HepG2 (cell line): ENCODE results near the gene CHD9. TPM values are rescaled to one million over a fixed set of nuclear protein-coding genes. Genes with fewer than 3 reads are reported as not detected.

Experiments
- DZIP1 ChIP-seq: sonication (generic); formaldehyde crosslinking; IDR thresholded peaks from 2 replicates; pipeline ENCODE4 v1.5.0; 2020; ENCODE audit warnings: mild to moderate bottlenecking, missing genetic modification reagents
- JUN ChIP-seq: sonication (generic); formaldehyde crosslinking; IDR thresholded peaks from 2 replicates; pipeline ENCODE4 v1.4.0; 2020; ENCODE audit warnings: mild to moderate bottlenecking, missing genetic modification reagents
- SIN3A ChIP-seq: IDR thresholded peaks from 2 replicates; pipeline ENCODE4 v1.6.1; 2011; ENCODE audit warnings: low read depth, mild to moderate bottlenecking, control low read depth, low read length, borderline replicate concordance
- SP4 ChIP-seq: sonication (generic); formaldehyde crosslinking; IDR thresholded peaks from 2 replicates; pipeline ENCODE4 v1.8.1; 2023; ENCODE audit warnings: mild to moderate bottlenecking, missing genetic modification reagents
- TOPORS ChIP-seq: sonication (generic); formaldehyde crosslinking; IDR thresholded peaks from 2 replicates; pipeline ENCODE4 v1.8.0; 2023; ENCODE audit warnings: mild to moderate bottlenecking, missing genetic modification reagents
- ZBTB40 ChIP-seq, 2 experiments: fragments of 450-650 bp in 1 of 2; sonication (generic) in 1 of 2; formaldehyde crosslinking in 1 of 2; IDR thresholded peaks; 2 replicates each; pipeline versions ENCODE4 v1.6.1 to v1.8.0; 2016 to 2022; ENCODE audit warnings: antibody characterized with exemption in 1 of 2, mild to moderate bottlenecking in 1 of 2, missing genetic modification reagents in 1 of 2
- ZNF24 ChIP-seq: fragments of 450-650 bp; IDR thresholded peaks from 2 replicates; pipeline ENCODE4 v1.6.1; 2017; ENCODE audit warnings: antibody characterized with exemption, mild to moderate bottlenecking
- ZNF441 ChIP-seq: sonication (generic); formaldehyde crosslinking; IDR thresholded peaks from 2 replicates; pipeline ENCODE4 v1.7.0; 2021; ENCODE audit warnings: missing genetic modification reagents, borderline replicate concordance
- polyA plus RNA-seq, 8 experiments: library from polyadenylated mRNA; depleted of rRNA in 3 of 8; stranded (reverse) in 7 of 8; unstranded in 1 of 8; fragments of >200 nt; fragmentation: Illumina TruSeq in 4 of 8; extraction: Trizol in 4 of 8; gene quantifications; 2 replicates each; pipeline versions ENCODE4 v1.2.1 to v1.2.3, GENCODE V29; 2011 to 2016; ENCODE audit warnings: low read depth in 4 of 8, missing spikeins in 1 of 8, mixed read lengths in 1 of 8; ENCODE audit not compliant: insufficient read depth in 1 of 8
- total RNA-seq, 5 experiments: library from RNA; depleted of rRNA; stranded (reverse); fragments of >200 nt; fragmentation: Illumina TruSeq; extraction: Trizol; gene quantifications; 2 replicates each; pipeline ENCODE4 v1.2.3, GENCODE V29; 2016; ENCODE audit warnings: low read depth in 1 of 5
- TF ChIP-seq, protein P1 (sequence below): sonication (generic); formaldehyde crosslinking; IDR thresholded peaks from 2 replicates; pipeline ENCODE4 v1.4.0; 2020; ENCODE audit warnings: missing genetic modification reagents

CHD9 gene
- total and polyA plus RNA-seq, 2 of the 13 experiments (the other 11 are each of a cell fraction or from before 2014, with no cell fraction given), result 23.4 to 27.7 TPM

GRCh38 chr16:53131363-53132071, 76.7 kb downstream of the CHD9 start (continued):
- TF ChIP-seq, protein P1, sequence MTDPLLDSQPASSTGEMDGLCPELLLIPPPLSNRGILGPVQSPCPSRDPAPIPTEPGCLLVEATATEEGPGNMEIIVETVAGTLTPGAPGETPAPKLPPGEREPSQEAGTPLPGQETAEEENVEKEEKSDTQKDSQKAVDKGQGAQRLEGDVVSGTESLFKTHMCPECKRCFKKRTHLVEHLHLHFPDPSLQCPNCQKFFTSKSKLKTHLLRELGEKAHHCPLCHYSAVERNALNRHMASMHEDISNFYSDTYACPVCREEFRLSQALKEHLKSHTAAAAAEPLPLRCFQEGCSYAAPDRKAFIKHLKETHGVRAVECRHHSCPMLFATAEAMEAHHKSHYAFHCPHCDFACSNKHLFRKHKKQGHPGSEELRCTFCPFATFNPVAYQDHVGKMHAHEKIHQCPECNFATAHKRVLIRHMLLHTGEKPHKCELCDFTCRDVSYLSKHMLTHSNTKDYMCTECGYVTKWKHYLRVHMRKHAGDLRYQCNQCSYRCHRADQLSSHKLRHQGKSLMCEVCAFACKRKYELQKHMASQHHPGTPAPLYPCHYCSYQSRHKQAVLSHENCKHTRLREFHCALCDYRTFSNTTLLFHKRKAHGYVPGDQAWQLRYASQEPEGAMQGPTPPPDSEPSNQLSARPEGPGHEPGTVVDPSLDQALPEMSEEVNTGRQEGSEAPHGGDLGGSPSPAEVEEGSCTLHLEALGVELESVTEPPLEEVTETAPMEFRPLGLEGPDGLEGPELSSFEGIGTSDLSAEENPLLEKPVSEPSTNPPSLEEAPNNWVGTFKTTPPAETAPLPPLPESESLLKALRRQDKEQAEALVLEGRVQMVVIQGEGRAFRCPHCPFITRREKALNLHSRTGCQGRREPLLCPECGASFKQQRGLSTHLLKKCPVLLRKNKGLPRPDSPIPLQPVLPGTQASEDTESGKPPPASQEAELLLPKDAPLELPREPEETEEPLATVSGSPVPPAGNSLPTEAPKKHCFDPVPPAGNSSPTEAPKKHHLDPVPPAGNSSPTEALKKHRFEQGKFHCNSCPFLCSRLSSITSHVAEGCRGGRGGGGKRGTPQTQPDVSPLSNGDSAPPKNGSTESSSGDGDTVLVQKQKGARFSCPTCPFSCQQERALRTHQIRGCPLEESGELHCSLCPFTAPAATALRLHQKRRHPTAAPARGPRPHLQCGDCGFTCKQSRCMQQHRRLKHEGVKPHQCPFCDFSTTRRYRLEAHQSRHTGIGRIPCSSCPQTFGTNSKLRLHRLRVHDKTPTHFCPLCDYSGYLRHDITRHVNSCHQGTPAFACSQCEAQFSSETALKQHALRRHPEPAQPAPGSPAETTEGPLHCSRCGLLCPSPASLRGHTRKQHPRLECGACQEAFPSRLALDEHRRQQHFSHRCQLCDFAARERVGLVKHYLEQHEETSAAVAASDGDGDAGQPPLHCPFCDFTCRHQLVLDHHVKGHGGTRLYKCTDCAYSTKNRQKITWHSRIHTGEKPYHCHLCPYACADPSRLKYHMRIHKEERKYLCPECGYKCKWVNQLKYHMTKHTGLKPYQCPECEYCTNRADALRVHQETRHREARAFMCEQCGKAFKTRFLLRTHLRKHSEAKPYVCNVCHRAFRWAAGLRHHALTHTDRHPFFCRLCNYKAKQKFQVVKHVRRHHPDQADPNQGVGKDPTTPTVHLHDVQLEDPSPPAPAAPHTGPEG (CRISPR knock-in tag), result no peak
- 0 out of 2 replicates have a peak, but pooled peaks have one; percentile 86 for TF ChIP-seq DZIP1 (CRISPR knock-in tag)
- TF ChIP-seq SP4 (CRISPR knock-in tag), result no peak
- no peak for TF ChIP-seq JUN
- TF ChIP-seq SIN3A, result peak; percentile 28; the same call in 1 of the 2 replicates
- TF ChIP-seq TOPORS (CRISPR knock-in tag), result no peak
- TF ChIP-seq ZBTB40 (IDR thresholded peaks at IDR 0.05), result no peak
- peak; percentile 49; the same call in 1 of the 2 replicates for TF ChIP-seq ZBTB40 (CRISPR knock-in tag; IDR thresholded peaks at IDR 0.05)
- no peak for TF ChIP-seq ZNF24
- no peak for TF ChIP-seq ZNF441 (CRISPR knock-in tag)
